IMR-90 (cell line): ENCODE results near the gene CCDC51. TPM values are rescaled to one million over a fixed set of nuclear protein-coding genes. Genes with fewer than 3 reads are reported as not detected.

Experiments used
- ATAC-seq: fragments of 200-7000 bp; cut with Tn5 transposase; 2 replicates; pipeline ENCODE4 v1.9.1; 2020; ENCODE audit warnings: low read depth, mild to moderate bottlenecking, moderate library complexity
- BruUV-seq: library from RNA; stranded (reverse); fragments of 400-500 nt; replicated peaks from 2 replicates; lab custom pipeline; 2021; lab: Mats Ljungman, UMichigan
- CTCF ChIA-PET: fragments of 300-600 bp; formaldehyde crosslinking; extraction: SDS; loops from one replicate; lab custom pipeline; 2021; ENCODE audit warnings: antibody characterized with exemption; lab: Yijun Ruan, JAX
- POLR2A ChIA-PET: fragments of 300-600 bp; sonication (Branson Sonifier 250); formaldehyde crosslinking; loops from one replicate; lab custom pipeline; 2022; ENCODE audit warnings: antibody characterized with exemption; ENCODE audit not compliant: unreplicated experiment; lab: Charles Lee
- DNase-seq: peaks from one replicate; pipeline ENCODE4 v3.0.0; 2013
- H2AFZ ChIP-seq: replicated peaks from 2 replicates; pipeline ENCODE3; 2013; ENCODE audit warnings: low read length, mild to moderate bottlenecking; ENCODE audit not compliant: poor library complexity
- H2AK5ac ChIP-seq: 2 replicates; pipeline ENCODE4 v1.6.1; 2013; ENCODE audit warnings: low read depth, low read length, inconsistent platforms
- H2AK9ac ChIP-seq: replicated peaks from 2 replicates; pipeline ENCODE3; 2013; ENCODE audit warnings: mild to moderate bottlenecking, low read depth, low read length, moderate library complexity; ENCODE audit not compliant: poor library complexity
- H2BK120ac ChIP-seq: 2 replicates; pipeline ENCODE4 v1.6.1; 2013; ENCODE audit warnings: low read depth, low read length, inconsistent platforms
- H2BK15ac ChIP-seq: 3 replicates; pipeline ENCODE4 v1.6.1; 2013; ENCODE audit warnings: low read depth, low read length, inconsistent platforms
- H2BK20ac ChIP-seq: 2 replicates; pipeline ENCODE4 v1.6.1; 2013; ENCODE audit warnings: low read depth, mild to moderate bottlenecking, inconsistent platforms, low read length, moderate library complexity
- H2BK5ac ChIP-seq: 2 replicates; pipeline ENCODE4 v1.6.1; 2013; ENCODE audit warnings: mild to moderate bottlenecking, low read depth, low read length, inconsistent platforms; ENCODE audit not compliant: poor library complexity, severe bottlenecking
- H3K14ac ChIP-seq: replicated peaks from 2 replicates; pipeline ENCODE4 v1.6.1; 2013; ENCODE audit warnings: low read depth, low read length, inconsistent platforms
- H3K18ac ChIP-seq: 2 replicates; pipeline ENCODE4 v1.6.1; 2013; ENCODE audit warnings: low read depth, low read length, control low read depth
- H3K23ac ChIP-seq: 2 replicates; pipeline ENCODE4 v1.6.1; 2013; ENCODE audit warnings: low read depth, low read length, inconsistent platforms
- H3K27ac ChIP-seq: 2 replicates; pipeline ENCODE4 v1.5.1; 2013; ENCODE audit warnings: mild to moderate bottlenecking, control low read depth, low read length; ENCODE audit not compliant: insufficient read depth
- H3K27me3 ChIP-seq: 2 replicates; pipeline ENCODE4 v1.6.1; 2013; ENCODE audit warnings: low read length; ENCODE audit not compliant: control insufficient read depth, insufficient read depth
- H3K36me3 ChIP-seq: 2 replicates; pipeline ENCODE4 v1.6.1; 2013; ENCODE audit warnings: low read length, mixed read lengths; ENCODE audit not compliant: control insufficient read depth, insufficient read depth
- H3K4ac ChIP-seq: 2 replicates; pipeline ENCODE4 v1.6.1; 2013; ENCODE audit warnings: low read depth, low read length, inconsistent platforms
- H3K4me1 ChIP-seq: 2 replicates; pipeline ENCODE4 v1.6.1; 2013; ENCODE audit warnings: low read length, mixed read lengths; ENCODE audit not compliant: control insufficient read depth, insufficient read depth
- H3K4me2 ChIP-seq: 2 replicates; pipeline ENCODE4 v1.6.1; 2013; ENCODE audit warnings: low read depth, mild to moderate bottlenecking, control low read depth, low read length, moderate library complexity
- H3K4me3 ChIP-seq: 2 replicates; pipeline ENCODE4 v1.5.1; 2013; ENCODE audit warnings: low read depth, mild to moderate bottlenecking, control low read depth, low read length, moderate library complexity; ENCODE audit not compliant: insufficient read depth
- H3K56ac ChIP-seq: 2 replicates; pipeline ENCODE4 v1.6.1; 2013; ENCODE audit warnings: low read length, inconsistent platforms; ENCODE audit not compliant: insufficient read depth; ENCODE audit errors: extremely low read depth
- H3K79me1 ChIP-seq, 2 experiments: 2 replicates each; pipeline ENCODE4 v1.6.1; 2013; ENCODE audit warnings: low read length in 2 of 2, inconsistent platforms in 1 of 2, low read depth in 1 of 2
- H3K9ac ChIP-seq: 2 replicates; pipeline ENCODE4 v1.6.1; 2013; ENCODE audit warnings: low read depth, low read length, control low read depth
- H3K9me1 ChIP-seq: 2 replicates; pipeline ENCODE4 v1.6.1; 2013; ENCODE audit warnings: low read length, inconsistent platforms; ENCODE audit not compliant: insufficient read depth
- H3K9me3 ChIP-seq: 2 replicates; pipeline ENCODE4 v1.6.1; 2013; ENCODE audit warnings: low read length; ENCODE audit not compliant: control insufficient read depth, insufficient read depth
- H4K20me1 ChIP-seq: 2 replicates; pipeline ENCODE4 v1.6.1; 2013; ENCODE audit warnings: low read length, inconsistent platforms; ENCODE audit not compliant: insufficient read depth
- H4K5ac ChIP-seq: 2 replicates; pipeline ENCODE4 v1.6.1; 2013; ENCODE audit warnings: mild to moderate bottlenecking, low read depth, low read length, control low read depth
- H4K8ac ChIP-seq, 2 experiments: 2 replicates each; pipeline ENCODE4 v1.6.1; 2013; ENCODE audit warnings: low read depth in 2 of 2, low read length in 2 of 2, control low read depth in 1 of 2, inconsistent platforms in 1 of 2
- H4K91ac ChIP-seq: 2 replicates; pipeline ENCODE4 v1.6.1; 2013; ENCODE audit warnings: low read depth, low read length, inconsistent platforms; ENCODE audit not compliant: insufficient read depth
- BHLHE40 ChIP-seq: fragments of 150-350 bp; IDR thresholded peaks from 2 replicates; pipeline ENCODE4 v1.6.1; 2016; ENCODE audit warnings: mild to moderate bottlenecking, low read depth, low read length
- CHD1 ChIP-seq: IDR thresholded peaks from 2 replicates; pipeline ENCODE4 v1.6.1; 2012; ENCODE audit warnings: low read depth, low read length, improper control_type of control experiment
- MAFK ChIP-seq: IDR thresholded peaks from 2 replicates; pipeline ENCODE4 v1.6.1; 2012; ENCODE audit warnings: low read depth, low read length, improper control_type of control experiment
- MAZ ChIP-seq: IDR thresholded peaks from 2 replicates; pipeline ENCODE4 v1.6.1; 2012; ENCODE audit warnings: low read depth, mild to moderate bottlenecking, low read length, improper control_type of control experiment, moderate library complexity, borderline replicate concordance
- POLR2A ChIP-seq: IDR thresholded peaks from 2 replicates; pipeline ENCODE4 v1.6.1; 2012; ENCODE audit warnings: mild to moderate bottlenecking, low read depth, low read length
- RAD21 ChIP-seq: IDR thresholded peaks from 2 replicates; pipeline ENCODE4 v1.6.1; 2012; ENCODE audit warnings: low read length, improper control_type of control experiment
- RCOR1 ChIP-seq: IDR thresholded peaks from 2 replicates; pipeline ENCODE4 v1.6.1; 2012; ENCODE audit warnings: mild to moderate bottlenecking, low read length, improper control_type of control experiment; ENCODE audit not compliant: insufficient replicate concordance
- RFX5 ChIP-seq: IDR thresholded peaks from 2 replicates; pipeline ENCODE4 v1.8.0; 2012; ENCODE audit warnings: low read depth, mild to moderate bottlenecking, low read length, moderate library complexity
- WGBS, 2 experiments: methylation state at CpG; one replicate each; pipeline versions ENCODE4 v1.1.5 to v1.1.7; 2013; ENCODE audit warnings: missing lambda C conversion rate in 2 of 2; ENCODE audit not compliant: insufficient read length in 1 of 2; ENCODE audit errors: extremely low coverage in 2 of 2; 5-methylcytosine and 5-hydroxymethylcytosine counted together
- dilution Hi-C: fragments of 300-500 bp; cut with HindIII; formaldehyde crosslinking; loops from one replicate; pipeline ENCODE4 v1.14.3; 2018; ENCODE audit warnings: low sequenced_read_pairs; ENCODE audit not compliant: unreplicated experiment
- in situ Hi-C: fragments of 300-500 bp; cut with MboI; formaldehyde crosslinking; loops from 3 replicates; pipeline ENCODE4 v1.14.3; 2019; ENCODE audit warnings: low sequenced_read_pairs, inconsistent platforms, mixed read lengths
- intact Hi-C: fragments of 100-400 bp; cut with micrococcal nuclease; formaldehyde crosslinking; loops from 2 replicates; pipeline ENCODE4 v1.10.0; 2022
- polyA plus RNA-seq, 3 experiments: library from polyadenylated mRNA; depleted of rRNA; stranded (reverse); fragments of >200 nt; gene quantifications; 2 replicates each; pipeline ENCODE4 v1.2.3, GENCODE V29; 2012; ENCODE audit warnings: low replicate concordance in 1 of 3
- total RNA-seq: library from RNA; depleted of rRNA; stranded (reverse); fragments of >200 nt; gene quantifications from 2 replicates; pipeline ENCODE4 v1.2.3, GENCODE V29; 2012
- TF ChIP-seq, protein P1 (sequence below): fragments of 150-350 bp; IDR thresholded peaks from 2 replicates; pipeline ENCODE4 v1.6.1; 2017; ENCODE audit warnings: mild to moderate bottlenecking, antibody characterized with exemption, low read length, low read depth
- TF ChIP-seq, protein P2 (sequence below): fragments of 150-350 bp; IDR thresholded peaks from 2 replicates; pipeline ENCODE4 v1.6.1; 2016; ENCODE audit warnings: low read depth, mild to moderate bottlenecking, low read length, moderate library complexity, borderline replicate concordance
- TF ChIP-seq, protein P3 (sequence below): conservative IDR thresholded peaks from 2 replicates; pipeline ENCODE4 v1.5.1; 2012; ENCODE audit warnings: mild to moderate bottlenecking, low read depth, low read length, improper control_type of control experiment

CCDC51 gene
- total and polyA plus RNA-seq, 2 of the 4 experiments (the other 2 are of a cell fraction), result 11.0 to 16.1 TPM

DNA sequence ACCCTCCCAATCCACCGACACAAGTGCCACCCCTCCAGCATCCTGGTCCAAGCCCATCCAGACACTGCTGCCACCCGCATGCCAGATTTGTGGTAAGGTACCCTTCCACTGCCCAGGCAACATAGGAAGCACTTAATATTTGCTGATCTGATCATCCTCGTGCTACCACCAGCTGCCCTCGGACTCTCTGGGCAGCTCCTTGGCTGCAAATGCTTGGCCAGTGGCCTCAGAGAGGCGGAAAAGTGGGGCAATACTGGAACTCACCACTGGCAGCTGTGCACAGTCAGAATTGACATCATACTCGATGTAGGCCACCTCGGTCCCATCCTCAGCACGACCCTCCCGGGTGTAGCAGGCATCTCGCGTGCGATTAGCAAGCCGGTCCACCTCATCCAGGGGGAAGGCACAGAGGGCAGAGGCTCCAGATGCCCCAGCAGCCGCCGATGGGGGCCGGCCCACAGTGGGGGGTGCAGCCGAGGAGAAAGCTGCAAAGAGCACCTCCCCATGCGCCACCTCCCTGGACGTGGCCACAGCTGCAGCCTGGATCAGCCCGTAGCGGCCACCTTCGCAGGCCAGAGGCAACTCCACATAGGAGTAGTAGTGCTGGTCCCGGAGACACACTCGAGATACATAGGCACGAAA, 16.6 kb downstream of the CCDC51 start:
- Histone ChIP-seq H2BK120ac (no peak overlapping the region), H3K56ac (no peak overlapping the region), H4K5ac (no peak overlapping the region), H3K4me2 (no peak overlapping the region), H3K27ac (no peak overlapping the region), H3K36me3 (peaks cover 17% of the 10 kb centered on the region; the same call in 1 of the 2 replicates), H3K9ac (no peak overlapping the region), H3K18ac (no peak overlapping the region), H3K9me3 (no peaks in the 10 kb centered on the region), H3K4ac (no peak overlapping the region), H3K79me1 (peaks cover 23 to 57% of the 10 kb centered on the region in 2 experiments; a peak in 3 of 4 replicates), H4K8ac (no peak overlapping the region), H2AFZ (no peak overlapping the region), H3K4me1 (peaks cover 24% of the 10 kb centered on the region), H3K4me3 (no peak overlapping the region), H3K27me3 (no peaks in the 10 kb centered on the region), H3K23ac (no peak overlapping the region), H2BK20ac (no peak overlapping the region), H2BK15ac (no peak overlapping the region), H4K91ac (no peak overlapping the region), H2AK9ac (no peak overlapping the region), H3K14ac (no peak overlapping the region), H4K20me1 (peaks cover 30% of the 10 kb centered on the region), H2BK5ac (no peak overlapping the region), H2AK5ac (no peak overlapping the region), H3K9me1 (peaks cover 16% of the 10 kb centered on the region)
- no TSS peak for BruUV-seq
- WGBS, 2 experiments, result 93% methylated on average over 14 of the region's 25 CpGs; no CpG with 5 or more reads in 1 of the 2 experiments
- TF ChIP-seq POLR2A (no peak), RAD21 (no peak), CHD1 (no peak), MAFK (no peak), RCOR1 (no peak), RFX5 (no peak), BHLHE40 (no peak), MAZ (no peak)
- TF ChIP-seq, protein P1, sequence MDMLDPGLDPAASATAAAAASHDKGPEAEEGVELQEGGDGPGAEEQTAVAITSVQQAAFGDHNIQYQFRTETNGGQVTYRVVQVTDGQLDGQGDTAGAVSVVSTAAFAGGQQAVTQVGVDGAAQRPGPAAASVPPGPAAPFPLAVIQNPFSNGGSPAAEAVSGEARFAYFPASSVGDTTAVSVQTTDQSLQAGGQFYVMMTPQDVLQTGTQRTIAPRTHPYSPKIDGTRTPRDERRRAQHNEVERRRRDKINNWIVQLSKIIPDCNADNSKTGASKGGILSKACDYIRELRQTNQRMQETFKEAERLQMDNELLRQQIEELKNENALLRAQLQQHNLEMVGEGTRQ, result no peak
- TF ChIP-seq, protein P2, sequence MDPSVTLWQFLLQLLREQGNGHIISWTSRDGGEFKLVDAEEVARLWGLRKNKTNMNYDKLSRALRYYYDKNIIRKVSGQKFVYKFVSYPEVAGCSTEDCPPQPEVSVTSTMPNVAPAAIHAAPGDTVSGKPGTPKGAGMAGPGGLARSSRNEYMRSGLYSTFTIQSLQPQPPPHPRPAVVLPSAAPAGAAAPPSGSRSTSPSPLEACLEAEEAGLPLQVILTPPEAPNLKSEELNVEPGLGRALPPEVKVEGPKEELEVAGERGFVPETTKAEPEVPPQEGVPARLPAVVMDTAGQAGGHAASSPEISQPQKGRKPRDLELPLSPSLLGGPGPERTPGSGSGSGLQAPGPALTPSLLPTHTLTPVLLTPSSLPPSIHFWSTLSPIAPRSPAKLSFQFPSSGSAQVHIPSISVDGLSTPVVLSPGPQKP, result no peak
- TF ChIP-seq, protein P3, sequence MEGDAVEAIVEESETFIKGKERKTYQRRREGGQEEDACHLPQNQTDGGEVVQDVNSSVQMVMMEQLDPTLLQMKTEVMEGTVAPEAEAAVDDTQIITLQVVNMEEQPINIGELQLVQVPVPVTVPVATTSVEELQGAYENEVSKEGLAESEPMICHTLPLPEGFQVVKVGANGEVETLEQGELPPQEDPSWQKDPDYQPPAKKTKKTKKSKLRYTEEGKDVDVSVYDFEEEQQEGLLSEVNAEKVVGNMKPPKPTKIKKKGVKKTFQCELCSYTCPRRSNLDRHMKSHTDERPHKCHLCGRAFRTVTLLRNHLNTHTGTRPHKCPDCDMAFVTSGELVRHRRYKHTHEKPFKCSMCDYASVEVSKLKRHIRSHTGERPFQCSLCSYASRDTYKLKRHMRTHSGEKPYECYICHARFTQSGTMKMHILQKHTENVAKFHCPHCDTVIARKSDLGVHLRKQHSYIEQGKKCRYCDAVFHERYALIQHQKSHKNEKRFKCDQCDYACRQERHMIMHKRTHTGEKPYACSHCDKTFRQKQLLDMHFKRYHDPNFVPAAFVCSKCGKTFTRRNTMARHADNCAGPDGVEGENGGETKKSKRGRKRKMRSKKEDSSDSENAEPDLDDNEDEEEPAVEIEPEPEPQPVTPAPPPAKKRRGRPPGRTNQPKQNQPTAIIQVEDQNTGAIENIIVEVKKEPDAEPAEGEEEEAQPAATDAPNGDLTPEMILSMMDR, result no peak
- intact Hi-C loops, result no loop called here
- POLR2A ChIA-PET, result interaction anchor here (0.6 kb wide), 2 partner anchors 49 to 118 kb away, joined by 3 read pairs; no protein-coding TSS in a partner anchor
- in situ Hi-C loops, result no loop called here
- ATAC-seq, result no peak
- dilution Hi-C loops, result no loop called here
- no peak for DNase-seq
- CTCF ChIA-PET, result interaction anchor here (0.8 kb wide), 1 partner anchor 13 kb away, joined by 4 read pairs; no protein-coding TSS in a partner anchor
